Mucosa of descending colon (tissue), 3 donors: Measurements from ENCODE around the gene PTPN1. TPM values are rescaled to one million over a fixed set of nuclear protein-coding genes. Genes with fewer than 3 reads are reported as not detected.
"Not testable (repeated sequence)": the region's sequence is repeated elsewhere in the genome, so short reads cannot be mapped to it uniquely, and the experiment has no call there.

ENCODE experiments used
- ATAC-seq: fragments of 200-7000 bp; cut with Tn5 transposase; one replicate; pipeline ENCODE4 v1.9.1; 2020; ENCODE audit warnings: mild to moderate bottlenecking, moderate library complexity
- DNase-seq, 3 donors: peaks; one replicate each; pipeline ENCODE4 v3.0.0-alpha.2; 2020
- H3K36me3 ChIP-seq: fragments of 200-600 bp; one replicate; pipeline ENCODE4 v1.8.0; 2021; ENCODE audit warnings: low read depth, mild to moderate bottlenecking
- H3K4me1 ChIP-seq: fragments of 200-600 bp; one replicate; pipeline ENCODE4 v1.8.0; 2021; ENCODE audit warnings: low read depth, mild to moderate bottlenecking
- H3K4me3 ChIP-seq: fragments of 200-600 bp; one replicate; pipeline ENCODE4 v1.8.0; 2021; ENCODE audit warnings: mild to moderate bottlenecking
- H3K9me3 ChIP-seq: fragments of 200-600 bp; one replicate; pipeline ENCODE4 v1.8.0; 2021; ENCODE audit warnings: mild to moderate bottlenecking
- intact Hi-C, 2 donors: fragments of 100-400 bp; cut with DNase I in 1 of 2; cut with micrococcal nuclease in 1 of 2; formaldehyde crosslinking; loops; one replicate each; pipeline versions ENCODE4 v1.11.0 to v1.11.1; 2022; cut with DNase I, micrococcal nuclease
- total RNA-seq, 3 donors: library from RNA; stranded (reverse); fragmentation: NEBNext Ultra II Directional in 2 of 3; extraction: Animal tissue kit (Norgen Biotek cat#: 25700) in 2 of 3; gene quantifications; one replicate each; pipeline versions ENCODE4 v1.2.1 to v1.2.4, GENCODE V29; 2021 to 2023
- TF ChIP-seq, protein P1 (sequence below): fragments of 200-600 bp; IDR thresholded peaks from one replicate; pipeline ENCODE4 v1.8.0; 2022; ENCODE audit warnings: antibody characterized with exemption, mild to moderate bottlenecking
- donor health status: DM: no; HTN: no; CAD: no; lungs with moderate emphysema.
- donor health status: DM: no; HTN: no; CAD: no.
- donor health status: DM: no; HTN: yes; CAD: no.

Gene PTPN1
- total RNA-seq, 3 donors from 2014 or later: 33.2 to 35.1 (median 33.4) TPM

DNA sequence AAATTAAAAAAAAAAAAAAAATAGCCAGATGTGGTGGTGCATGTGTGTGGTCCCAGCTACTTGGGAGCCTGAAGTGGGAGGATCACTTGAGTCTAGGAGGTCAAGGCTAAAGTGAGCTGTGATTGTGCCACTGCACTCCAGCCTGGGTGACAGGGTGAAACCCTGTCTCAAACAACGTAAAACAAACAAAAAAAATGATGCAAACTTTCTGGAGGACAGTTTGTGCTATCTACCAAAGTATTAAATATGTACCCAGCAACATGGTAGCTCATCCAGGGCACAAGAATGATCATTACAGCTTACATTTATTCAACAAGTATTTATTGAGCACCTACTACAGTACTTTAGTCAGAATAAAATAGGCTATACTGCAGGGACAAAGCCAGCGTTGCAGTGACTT, 40.4 kb upstream of the PTPN1 start:
- Histone ChIP-seq H3K9me3 (no peaks in the 10 kb centered on the region), H3K36me3 (no peaks in the 10 kb centered on the region), H3K4me3 (no peak overlapping the region), H3K4me1 (peaks cover 5% of the 10 kb centered on the region)
- intact Hi-C loops: loop anchor here (5.0 to 10.0 kb wide), 2 partner anchors 105 to 282 kb away; no protein-coding TSS in a partner anchor
- ATAC-seq (no peak), DNase-seq (no peak)
- TF ChIP-seq, protein P1, sequence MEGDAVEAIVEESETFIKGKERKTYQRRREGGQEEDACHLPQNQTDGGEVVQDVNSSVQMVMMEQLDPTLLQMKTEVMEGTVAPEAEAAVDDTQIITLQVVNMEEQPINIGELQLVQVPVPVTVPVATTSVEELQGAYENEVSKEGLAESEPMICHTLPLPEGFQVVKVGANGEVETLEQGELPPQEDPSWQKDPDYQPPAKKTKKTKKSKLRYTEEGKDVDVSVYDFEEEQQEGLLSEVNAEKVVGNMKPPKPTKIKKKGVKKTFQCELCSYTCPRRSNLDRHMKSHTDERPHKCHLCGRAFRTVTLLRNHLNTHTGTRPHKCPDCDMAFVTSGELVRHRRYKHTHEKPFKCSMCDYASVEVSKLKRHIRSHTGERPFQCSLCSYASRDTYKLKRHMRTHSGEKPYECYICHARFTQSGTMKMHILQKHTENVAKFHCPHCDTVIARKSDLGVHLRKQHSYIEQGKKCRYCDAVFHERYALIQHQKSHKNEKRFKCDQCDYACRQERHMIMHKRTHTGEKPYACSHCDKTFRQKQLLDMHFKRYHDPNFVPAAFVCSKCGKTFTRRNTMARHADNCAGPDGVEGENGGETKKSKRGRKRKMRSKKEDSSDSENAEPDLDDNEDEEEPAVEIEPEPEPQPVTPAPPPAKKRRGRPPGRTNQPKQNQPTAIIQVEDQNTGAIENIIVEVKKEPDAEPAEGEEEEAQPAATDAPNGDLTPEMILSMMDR: no peak

DNA sequence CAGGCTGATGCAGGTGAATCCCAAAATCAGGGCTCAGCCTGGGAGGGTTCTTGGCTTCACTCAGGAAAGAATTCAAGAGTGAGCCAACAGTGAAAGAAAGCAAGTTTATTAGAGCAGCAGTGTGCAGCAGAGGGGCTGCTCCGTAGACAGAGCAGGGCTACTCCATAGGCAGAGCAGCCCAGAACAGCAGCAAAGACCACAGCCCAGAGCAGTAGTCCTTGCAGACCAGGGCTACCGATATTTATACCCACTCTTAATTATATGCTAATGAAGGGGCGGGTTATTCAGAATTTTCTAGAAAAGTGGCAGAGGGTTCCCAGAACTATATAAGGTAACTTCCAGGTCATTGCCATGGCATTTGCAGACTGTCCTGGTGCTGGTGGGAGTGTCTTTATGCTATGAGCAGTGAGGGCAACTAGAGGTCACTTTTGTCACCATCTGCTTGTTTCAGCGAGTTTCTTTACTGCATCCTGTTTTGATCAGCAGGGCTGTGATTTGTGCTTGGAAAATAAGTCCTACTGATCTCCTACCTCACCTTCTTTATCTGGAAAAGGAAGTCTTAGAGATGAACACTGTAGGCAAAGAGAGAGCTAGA, 39.8 kb upstream of the PTPN1 start:
- TF ChIP-seq, protein P1: no peak
- Histone ChIP-seq H3K36me3 (no peaks in the 10 kb centered on the region), H3K9me3 (no peaks in the 10 kb centered on the region), H3K4me1 (peaks cover 5% of the 10 kb centered on the region), H3K4me3 (no peak overlapping the region)
- ATAC-seq (no peak), DNase-seq (no peak)
- intact Hi-C loops: loop anchor here in 1 of 2 donors (10.0 kb wide), 1 partner anchor 104 kb away; no protein-coding TSS in a partner anchor

DNA sequence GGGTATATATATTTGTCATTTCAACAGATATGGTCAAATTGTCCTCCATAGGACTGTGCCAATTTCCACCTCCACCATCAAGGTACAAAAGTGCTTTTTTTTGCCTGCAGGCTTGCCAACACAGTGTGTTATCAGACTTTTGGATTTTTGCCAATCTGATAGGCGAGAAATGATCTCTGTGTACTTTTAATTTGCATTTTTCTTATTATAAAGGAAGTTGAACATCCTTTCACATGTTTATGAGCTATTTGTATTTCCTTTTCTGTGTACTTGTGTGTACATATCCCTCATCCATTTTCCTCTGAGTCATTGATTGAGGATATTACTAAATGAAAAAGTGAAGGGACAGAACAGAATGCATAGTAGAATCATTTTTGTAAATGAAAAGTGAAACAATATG, 39.0 kb upstream of the PTPN1 start:
- Histone ChIP-seq H3K4me1 (peaks cover 5% of the 10 kb centered on the region), H3K9me3 (no peaks in the 10 kb centered on the region), H3K36me3 (no peaks in the 10 kb centered on the region), H3K4me3 (no peak overlapping the region)
- intact Hi-C loops: loop anchor here in 1 of 2 donors (10.0 kb wide), 1 partner anchor 104 kb away; no protein-coding TSS in a partner anchor
- TF ChIP-seq, protein P1: no peak
- DNase-seq: peak in 1 of 3 donors; percentile 40
- ATAC-seq: peak; percentile 82

DNA sequence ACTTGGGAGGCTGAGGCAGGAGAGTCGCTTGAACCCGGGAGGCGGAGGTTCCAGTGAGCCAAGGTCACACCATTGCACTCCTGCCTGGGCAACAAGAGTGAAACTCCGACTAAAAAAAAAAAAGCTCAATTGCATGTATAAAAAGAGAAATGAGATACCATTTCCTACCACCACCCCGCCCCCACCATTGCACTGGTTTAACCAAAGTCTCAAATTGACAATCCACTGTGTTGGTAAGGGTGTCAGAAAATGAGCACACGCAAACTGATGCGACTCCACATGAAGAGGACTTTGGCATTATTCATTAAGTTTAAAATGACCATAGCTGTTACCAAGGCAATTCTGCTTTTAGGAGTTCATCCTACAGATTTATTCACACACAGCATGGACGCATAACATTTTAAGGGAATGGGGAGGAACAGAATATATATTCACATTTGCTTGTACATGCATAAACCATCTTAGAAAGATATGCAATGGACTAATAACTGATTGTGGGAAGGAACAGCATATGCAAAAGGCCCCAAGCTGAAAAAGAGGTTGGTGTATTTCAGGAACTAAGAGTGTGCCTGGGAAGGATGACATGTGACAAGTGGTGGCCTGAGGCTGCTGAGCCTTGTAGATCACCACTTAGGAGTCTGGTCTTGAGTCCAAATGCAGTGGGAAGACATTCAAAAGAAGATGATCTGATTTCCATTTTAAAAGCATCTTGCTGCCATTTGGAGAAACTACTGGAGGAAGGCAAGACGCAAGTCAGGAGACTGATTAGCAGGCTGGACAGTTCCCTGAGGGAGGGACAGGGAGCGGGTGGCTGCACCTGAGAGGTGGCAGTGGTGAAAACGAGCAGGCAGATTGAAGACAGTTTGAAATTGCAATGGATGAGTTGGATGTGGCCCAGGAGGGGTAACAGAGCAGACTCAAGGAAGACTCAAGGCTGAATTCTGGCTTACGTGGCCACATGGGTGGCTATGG, 37.2 kb upstream of the PTPN1 start:
- H3K4me3 ChIP-seq: no peak overlapping the region
- ATAC-seq: no peak
- DNase-seq: no peak
- no peaks in the 10 kb centered on the region for H3K9me3 ChIP-seq
- peaks cover 5% of the 10 kb centered on the region for H3K4me1 ChIP-seq
- TF ChIP-seq, protein P1: no peak
- intact Hi-C loops: loop anchor here in 1 of 2 donors (10.0 kb wide), 1 partner anchor 102 kb away; no protein-coding TSS in a partner anchor
- H3K36me3 ChIP-seq: no peaks in the 10 kb centered on the region

DNA sequence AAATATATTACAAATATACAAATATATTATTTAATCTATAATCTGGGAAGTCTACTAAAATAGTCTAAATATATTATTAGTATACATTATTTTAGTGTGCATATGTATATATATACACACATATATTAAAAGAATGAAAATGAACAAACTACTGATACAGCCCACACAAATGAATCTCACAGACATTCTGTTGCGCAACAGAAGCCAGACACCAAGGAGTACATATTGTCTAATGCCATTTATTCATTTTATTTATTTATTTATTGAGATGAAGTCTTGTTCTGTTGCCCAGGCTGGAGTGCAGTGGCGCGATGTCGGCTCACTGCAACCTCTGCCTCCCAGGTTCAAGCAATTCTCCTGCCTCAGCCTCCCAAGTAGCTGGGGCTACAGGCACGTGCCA, 35.8 kb upstream of the PTPN1 start:
- not testable (repeated sequence) for H3K4me1 ChIP-seq, H3K4me3 ChIP-seq, H3K9me3 ChIP-seq, ATAC-seq, DNase-seq, H3K36me3 ChIP-seq
- intact Hi-C loops: loop anchor here in 1 of 2 donors (10.0 kb wide), 1 partner anchor 100 kb away; no protein-coding TSS in a partner anchor
